Measurements from ENCODE around the gene FOXC2.

FOXC2 gene

GRCh38 chr16:86618431-86619238 lies 52.0 kb downstream of the FOXC2 start:
- Histone ChIP-seq H3K27ac (no peak overlapping the region), H3K9me3 (ENCODE audit: severe bottlenecking) (no peaks in the 10 kb centered on the region), H3K4me3 (ENCODE audit: low read depth, low read length) (no peak overlapping the region), H3K36me3 (no peaks in the 10 kb centered on the region), H3K27me3 (ENCODE audit: insufficient read depth, low read depth, severe bottlenecking) (no peaks in the 10 kb centered on the region)
- TF ChIP-seq, protein P1, sequence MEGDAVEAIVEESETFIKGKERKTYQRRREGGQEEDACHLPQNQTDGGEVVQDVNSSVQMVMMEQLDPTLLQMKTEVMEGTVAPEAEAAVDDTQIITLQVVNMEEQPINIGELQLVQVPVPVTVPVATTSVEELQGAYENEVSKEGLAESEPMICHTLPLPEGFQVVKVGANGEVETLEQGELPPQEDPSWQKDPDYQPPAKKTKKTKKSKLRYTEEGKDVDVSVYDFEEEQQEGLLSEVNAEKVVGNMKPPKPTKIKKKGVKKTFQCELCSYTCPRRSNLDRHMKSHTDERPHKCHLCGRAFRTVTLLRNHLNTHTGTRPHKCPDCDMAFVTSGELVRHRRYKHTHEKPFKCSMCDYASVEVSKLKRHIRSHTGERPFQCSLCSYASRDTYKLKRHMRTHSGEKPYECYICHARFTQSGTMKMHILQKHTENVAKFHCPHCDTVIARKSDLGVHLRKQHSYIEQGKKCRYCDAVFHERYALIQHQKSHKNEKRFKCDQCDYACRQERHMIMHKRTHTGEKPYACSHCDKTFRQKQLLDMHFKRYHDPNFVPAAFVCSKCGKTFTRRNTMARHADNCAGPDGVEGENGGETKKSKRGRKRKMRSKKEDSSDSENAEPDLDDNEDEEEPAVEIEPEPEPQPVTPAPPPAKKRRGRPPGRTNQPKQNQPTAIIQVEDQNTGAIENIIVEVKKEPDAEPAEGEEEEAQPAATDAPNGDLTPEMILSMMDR (IDR thresholded peaks at IDR 0.05; ENCODE audit: low read depth, low read length): no peak
- no peak for DNase-seq

Measured in WERI-Rb-1 (cell line).